ENCODE data around the gene STYXL1. TPM values are rescaled to one million over a fixed set of nuclear protein-coding genes. Genes with fewer than 3 reads are reported as not detected.

The STYXL1 gene
- total RNA-seq, 1 experiment from 2014 or later = 42.3 TPM

GRCh38 chr7:75996476-75996875, 51.3 kb downstream of the STYXL1 start:
- Histone ChIP-seq H3K4me1 (peaks cover 21% of the 10 kb centered on the region), H3K27me3 (replicated peaks; ENCODE audit: control insufficient read depth, insufficient read depth, low read length) (no peaks in the 10 kb centered on the region), H3K9me3 (no peaks in the 10 kb centered on the region), H3K4me3 (ENCODE audit: low read depth, low read length) (no peak overlapping the region), H3K36me3 (ENCODE audit: control insufficient read depth, insufficient read depth, low read length) (peaks cover 2% of the 10 kb centered on the region)
- no peaks in the 10 kb centered on the region for H3K9me3 Mint-ChIP-seq (ENCODE audit: unreplicated experiment)
- H3K4me3 Mint-ChIP-seq (ENCODE audit: unreplicated experiment) = no peak overlapping the region
- TF ChIP-seq CTCF (IDR thresholded peaks at IDR 0.05; ENCODE audit: insufficient read depth in 1 of 2, low read depth in 1 of 2, low read length in 1 of 2, severe bottlenecking in 1 of 2, unreplicated experiment in 1 of 2) = no peak
- ChIA-PET POLR2A (no interaction called here), CTCF (no interaction called here)
- DNase-seq = no peak
- BruUV-seq (replicated peaks) = no TSS peak
- H3K36me3 Mint-ChIP-seq (ENCODE audit: insufficient read depth, unreplicated experiment) = peaks cover 45% of the 10 kb centered on the region
- H3K27me3 Mint-ChIP-seq (ENCODE audit: insufficient read depth, unreplicated experiment) = no peaks in the 10 kb centered on the region
- H3K4me1 Mint-ChIP-seq (ENCODE audit: low read depth, unreplicated experiment) = peaks cover 12% of the 10 kb centered on the region
- intact Hi-C loops (cut with micrococcal nuclease; ENCODE audit: unreplicated experiment) = loop anchor here (10.0 kb wide), 1 partner anchor 122 kb away; the partner anchor contains the start of gene RHBDD2
- H3K27ac Mint-ChIP-seq (ENCODE audit: unreplicated experiment) = no peak overlapping the region

GRCh38 chr7:75995996-75996395, 51.8 kb downstream of the STYXL1 start:
- TF ChIP-seq CTCF (IDR thresholded peaks at IDR 0.05; ENCODE audit: insufficient read depth in 1 of 2, low read depth in 1 of 2, low read length in 1 of 2, severe bottlenecking in 1 of 2, unreplicated experiment in 1 of 2) = no peak
- BruUV-seq (replicated peaks) = no TSS peak

GRCh38 chr7:75995052-75995471, 52.7 kb downstream of the STYXL1 start:
- Mint-ChIP-seq H3K4me3 (ENCODE audit: unreplicated experiment) (peak overlapping the region; percentile 80), H3K27ac (ENCODE audit: unreplicated experiment) (no peak overlapping the region), H3K4me1 (ENCODE audit: low read depth, unreplicated experiment) (peaks cover 25% of the 10 kb centered on the region), H3K36me3 (ENCODE audit: insufficient read depth, unreplicated experiment) (peaks cover 50% of the 10 kb centered on the region), H3K9me3 (ENCODE audit: unreplicated experiment) (no peaks in the 10 kb centered on the region), H3K27me3 (ENCODE audit: insufficient read depth, unreplicated experiment) (no peaks in the 10 kb centered on the region)
- Histone ChIP-seq H3K27me3 (replicated peaks; ENCODE audit: control insufficient read depth, insufficient read depth, low read length) (no peaks in the 10 kb centered on the region), H3K36me3 (ENCODE audit: control insufficient read depth, insufficient read depth, low read length) (peaks cover 2% of the 10 kb centered on the region), H3K4me3 (ENCODE audit: low read depth, low read length) (peak overlapping the region; percentile 38), H3K9me3 (no peaks in the 10 kb centered on the region), H3K4me1 (peaks cover 35% of the 10 kb centered on the region)
- DNase-seq = no peak
- TF ChIP-seq CTCF (IDR thresholded peaks at IDR 0.05; ENCODE audit: insufficient read depth in 1 of 2, low read depth in 1 of 2, low read length in 1 of 2, severe bottlenecking in 1 of 2, unreplicated experiment in 1 of 2) = no peak
- ChIA-PET POLR2A (interaction anchor here (0.5 kb wide), 1 partner anchor 309 kb away, joined by 4 read pairs; no protein-coding TSS in a partner anchor), CTCF (no interaction called here)
- BruUV-seq (replicated peaks) = no TSS peak
- intact Hi-C loops (cut with micrococcal nuclease; ENCODE audit: unreplicated experiment) = loop anchor here (10.0 kb wide), 1 partner anchor 120 kb away; the partner anchor contains the start of gene RHBDD2

More at GRCh38 chr7:75995996-75996395, 51.8 kb downstream of the STYXL1 start:
- Histone ChIP-seq H3K36me3 (ENCODE audit: control insufficient read depth, insufficient read depth, low read length) (peaks cover 2% of the 10 kb centered on the region), H3K27me3 (replicated peaks; ENCODE audit: control insufficient read depth, insufficient read depth, low read length) (no peaks in the 10 kb centered on the region), H3K9me3 (no peaks in the 10 kb centered on the region), H3K4me3 (ENCODE audit: low read depth, low read length) (no peak overlapping the region), H3K4me1 (peaks cover 25% of the 10 kb centered on the region)
- Mint-ChIP-seq H3K4me1 (ENCODE audit: low read depth, unreplicated experiment) (peaks cover 15% of the 10 kb centered on the region), H3K27ac (ENCODE audit: unreplicated experiment) (no peak overlapping the region), H3K27me3 (ENCODE audit: insufficient read depth, unreplicated experiment) (no peaks in the 10 kb centered on the region), H3K36me3 (ENCODE audit: insufficient read depth, unreplicated experiment) (peaks cover 49% of the 10 kb centered on the region), H3K9me3 (ENCODE audit: unreplicated experiment) (no peaks in the 10 kb centered on the region), H3K4me3 (ENCODE audit: unreplicated experiment) (no peak overlapping the region)
- POLR2A ChIA-PET = no interaction called here
- intact Hi-C loops (cut with micrococcal nuclease; ENCODE audit: unreplicated experiment) = loop anchor here (10.0 kb wide), 1 partner anchor 121 kb away; the partner anchor contains the start of gene RHBDD2
- CTCF ChIA-PET = no interaction called here
- DNase-seq = no peak
